GM18505 (cell line): ENCODE measurements around the gene MRPL32.

Experiments
- ATAC-seq: cut with Tn5 transposase; IDR thresholded peaks from one replicate; pipeline ENCODE4 v1.9.1; 2021; ENCODE audit not compliant: unreplicated experiment
- POLR2A ChIP-seq: IDR thresholded peaks from 4 replicates; pipeline ENCODE4 v1.6.1; 2011; ENCODE audit warnings: borderline replicate concordance; ENCODE audit not compliant: insufficient read depth, insufficient read length; ENCODE audit errors: extremely low read depth

The MRPL32 gene

DNA sequence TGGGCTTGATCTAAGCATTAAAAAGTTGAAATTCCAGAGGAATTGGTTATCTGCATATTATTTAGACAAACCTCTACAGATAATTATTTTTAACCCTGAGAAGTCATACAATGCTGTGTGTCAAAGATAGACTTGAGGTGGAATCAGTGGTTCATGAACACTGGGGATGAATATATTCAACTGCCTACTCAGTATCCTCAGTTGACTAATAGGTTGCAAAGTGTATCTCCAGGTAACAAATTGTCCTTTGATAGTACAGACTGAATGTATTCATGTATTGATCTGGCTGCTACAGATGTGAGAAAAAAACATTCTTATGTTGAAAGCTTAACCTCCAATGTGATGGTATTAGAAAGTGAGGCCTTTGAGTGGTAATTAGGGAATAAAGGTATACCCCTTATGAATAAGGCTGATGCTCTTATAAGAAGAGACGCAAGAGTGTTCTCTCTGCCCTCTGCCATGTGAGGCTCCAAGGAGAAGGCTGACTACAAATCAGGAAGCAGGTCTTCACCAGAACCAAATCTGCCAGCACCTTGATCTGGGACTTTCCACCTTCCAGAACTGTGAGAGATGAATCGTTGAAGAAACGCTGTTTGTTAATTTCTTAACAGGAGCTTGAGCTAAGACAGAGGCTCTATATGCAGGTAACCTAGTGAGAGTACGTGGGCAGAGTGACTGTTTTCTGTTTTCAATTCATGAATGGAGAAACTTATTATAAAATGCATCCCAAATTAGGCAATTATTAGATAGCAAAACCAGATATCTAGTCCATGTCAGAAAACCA lies 7.5 kb downstream of the MRPL32 start:
- no peak for ATAC-seq
- no peak for TF ChIP-seq POLR2A

GRCh38 chr7:42940985-42941847 lies 9.0 kb downstream of the MRPL32 start:
- no peak for TF ChIP-seq POLR2A

GRCh38 chr7:42945821-42946626 lies 13.8 kb downstream of the MRPL32 start:
- TF ChIP-seq POLR2A, result no peak
- peak; percentile 70 for ATAC-seq

More at GRCh38 chr7:42940985-42941847, 9.0 kb downstream of the MRPL32 start:
- no peak for ATAC-seq

DNA sequence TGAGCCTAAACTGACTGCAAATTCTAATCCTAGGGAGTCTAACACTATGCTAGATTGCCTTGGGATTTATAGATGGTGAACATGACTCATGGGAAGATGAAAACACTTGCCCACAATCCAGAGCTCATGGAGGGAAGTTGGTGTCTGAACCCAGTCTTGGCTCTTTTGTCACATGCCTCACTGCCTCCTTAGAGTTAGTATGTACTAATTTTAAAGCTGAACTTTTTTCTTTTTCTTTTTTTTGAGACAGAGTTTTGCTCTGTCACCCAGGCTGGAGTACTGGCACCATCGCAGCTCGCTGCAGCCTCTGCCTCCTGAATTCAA lies 14.4 kb downstream of the MRPL32 start:
- TF ChIP-seq POLR2A, result no peak
- ATAC-seq, result no peak

GRCh38 chr7:42947521-42947920 lies 15.3 kb downstream of the MRPL32 start:
- no peak for TF ChIP-seq POLR2A
- ATAC-seq, result no peak

- TF ChIP-seq POLR2A, result no peak
- no peak for ATAC-seq
Observed at GRCh38 chr7:42950417-42950816, 18.2 kb downstream of the MRPL32 start.

- TF ChIP-seq POLR2A, result no peak
- no peak for ATAC-seq
Observed at GRCh38 chr7:42952328-42952727, 20.2 kb downstream of the MRPL32 start.

DNA sequence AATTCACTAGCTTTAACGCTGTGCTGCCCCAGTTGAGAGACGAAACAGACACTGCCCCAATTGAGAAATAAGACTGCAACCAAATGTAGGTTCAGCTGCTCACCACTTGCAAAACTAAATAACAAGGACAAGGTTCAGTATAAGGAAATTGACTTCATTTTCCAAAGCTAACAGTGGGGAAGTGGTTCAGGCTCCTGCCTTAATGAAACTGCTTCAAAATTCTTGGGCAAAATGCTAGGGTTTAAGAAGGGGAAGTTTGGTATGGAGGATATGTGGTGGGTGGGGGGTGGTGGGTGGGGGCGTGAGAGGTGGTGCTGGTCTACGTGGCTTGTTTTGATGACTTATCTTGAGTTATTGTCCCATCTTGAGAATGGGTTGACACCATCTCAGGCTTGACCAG lies 21.8 kb downstream of the MRPL32 start:
- no peak for ATAC-seq
- no peak for TF ChIP-seq POLR2A

GRCh38 chr7:42956062-42956461 lies 23.9 kb downstream of the MRPL32 start:
- ATAC-seq, result no peak

DNA sequence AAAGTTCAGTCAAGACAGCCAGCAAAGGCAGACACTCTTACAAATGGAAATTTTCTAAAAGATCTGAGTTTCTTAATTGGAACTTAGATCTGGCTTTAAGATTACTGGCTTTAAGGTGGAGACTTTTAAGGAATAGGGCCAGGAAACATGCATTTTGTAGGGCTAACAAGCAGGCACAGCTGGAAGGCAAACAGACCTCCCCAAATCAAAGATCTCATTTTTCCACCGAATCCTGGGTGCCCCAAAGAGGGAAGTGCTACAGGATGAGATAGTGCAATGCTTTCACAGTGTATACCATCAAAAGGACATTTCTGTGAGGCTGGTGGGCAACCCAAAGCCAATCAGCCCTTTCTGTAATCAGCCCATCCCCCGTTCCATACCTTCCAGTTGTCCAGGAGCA lies 27.4 kb downstream of the MRPL32 start:
- no peak for ATAC-seq
- no peak for TF ChIP-seq POLR2A

More at GRCh38 chr7:42956062-42956461, 23.9 kb downstream of the MRPL32 start:
- no peak for TF ChIP-seq POLR2A

DNA sequence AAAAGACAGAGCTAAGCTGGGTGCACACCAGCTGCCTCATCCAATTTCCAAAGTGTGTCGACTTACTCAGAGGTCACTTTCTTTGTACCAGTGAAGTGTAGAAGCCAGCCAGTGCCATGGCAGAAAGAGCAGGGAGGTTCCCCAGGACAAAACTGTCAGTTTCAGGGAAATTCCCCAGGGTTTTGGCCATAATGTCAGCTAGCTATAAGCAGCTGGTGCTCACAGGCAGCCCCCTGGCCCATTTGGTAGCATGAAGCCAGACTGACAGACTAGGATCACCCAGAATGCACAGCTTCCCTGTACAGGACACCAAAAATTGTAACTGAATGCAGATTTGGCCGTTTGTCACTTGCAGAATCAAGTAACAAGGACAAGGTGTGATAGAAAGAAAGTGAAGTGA lies 28.6 kb downstream of the MRPL32 start:
- ATAC-seq, result peak; percentile 46
- TF ChIP-seq POLR2A, result no peak

- ATAC-seq, result no peak
- no peak for TF ChIP-seq POLR2A
Observed at GRCh38 chr7:42961170-42961569, 29.0 kb downstream of the MRPL32 start.

GRCh38 chr7:42964293-42964692 lies 32.1 kb downstream of the MRPL32 start:
- TF ChIP-seq POLR2A, result no peak
- ATAC-seq, result no peak
